HG02678 (cell line): ENCODE measurements around the gene JDP2.
"Not testable (repeated sequence)": the region's sequence is repeated elsewhere in the genome, so short reads cannot be mapped to it uniquely, and the experiment has no call there.

Experiments used
- ATAC-seq: cut with Tn5 transposase; IDR thresholded peaks from one replicate; pipeline ENCODE4 v1.9.1; 2021; ENCODE audit warnings: mild to moderate bottlenecking, moderate library complexity; ENCODE audit not compliant: unreplicated experiment

Gene JDP2, protein sequence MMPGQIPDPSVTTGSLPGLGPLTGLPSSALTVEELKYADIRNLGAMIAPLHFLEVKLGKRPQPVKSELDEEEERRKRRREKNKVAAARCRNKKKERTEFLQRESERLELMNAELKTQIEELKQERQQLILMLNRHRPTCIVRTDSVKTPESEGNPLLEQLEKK

DNA sequence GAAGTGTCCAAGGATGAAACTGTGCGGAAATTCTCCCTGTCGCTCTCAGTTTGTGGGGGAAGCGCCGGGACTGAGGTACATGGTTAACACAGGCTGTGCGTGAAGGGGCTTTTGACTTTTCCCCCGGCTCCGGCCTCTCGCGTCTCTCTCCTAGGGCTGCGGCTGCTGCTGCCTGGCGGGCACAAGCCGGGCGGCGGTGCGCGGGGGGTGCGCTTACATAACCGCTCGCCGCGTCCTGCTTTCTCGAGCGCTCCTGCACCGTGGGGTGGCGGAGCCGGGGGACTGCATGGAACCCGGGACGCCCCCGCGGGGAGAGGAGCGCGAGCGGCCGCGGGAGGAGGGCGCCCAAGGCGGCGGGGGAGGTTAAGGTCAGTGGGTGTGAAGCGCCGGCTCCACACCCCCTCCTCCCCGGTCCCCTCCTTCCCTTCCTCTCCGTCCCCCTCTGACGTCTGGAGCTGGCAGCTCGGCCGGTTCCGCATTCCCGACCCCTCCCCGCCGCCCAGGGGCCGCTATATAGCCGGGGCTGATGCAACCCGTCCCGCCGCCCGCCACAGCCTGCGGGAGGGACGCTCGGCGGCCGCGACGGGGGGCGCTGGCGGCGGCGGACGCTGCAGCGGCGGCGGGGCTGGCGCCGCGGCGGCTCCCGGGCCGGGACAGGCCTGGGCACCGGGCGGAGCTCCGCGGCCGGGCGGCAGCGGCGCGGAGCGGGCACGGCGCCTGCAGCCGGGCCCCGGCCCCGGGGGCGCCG is at the start of gene JDP2:
TSS of gene JDP2 (plus strand) at position 541 of the 748 bp plus-strand sequence. CDS start 9,899 bp downstream, outside the sequence.
- peak; percentile 35 for ATAC-seq

DNA sequence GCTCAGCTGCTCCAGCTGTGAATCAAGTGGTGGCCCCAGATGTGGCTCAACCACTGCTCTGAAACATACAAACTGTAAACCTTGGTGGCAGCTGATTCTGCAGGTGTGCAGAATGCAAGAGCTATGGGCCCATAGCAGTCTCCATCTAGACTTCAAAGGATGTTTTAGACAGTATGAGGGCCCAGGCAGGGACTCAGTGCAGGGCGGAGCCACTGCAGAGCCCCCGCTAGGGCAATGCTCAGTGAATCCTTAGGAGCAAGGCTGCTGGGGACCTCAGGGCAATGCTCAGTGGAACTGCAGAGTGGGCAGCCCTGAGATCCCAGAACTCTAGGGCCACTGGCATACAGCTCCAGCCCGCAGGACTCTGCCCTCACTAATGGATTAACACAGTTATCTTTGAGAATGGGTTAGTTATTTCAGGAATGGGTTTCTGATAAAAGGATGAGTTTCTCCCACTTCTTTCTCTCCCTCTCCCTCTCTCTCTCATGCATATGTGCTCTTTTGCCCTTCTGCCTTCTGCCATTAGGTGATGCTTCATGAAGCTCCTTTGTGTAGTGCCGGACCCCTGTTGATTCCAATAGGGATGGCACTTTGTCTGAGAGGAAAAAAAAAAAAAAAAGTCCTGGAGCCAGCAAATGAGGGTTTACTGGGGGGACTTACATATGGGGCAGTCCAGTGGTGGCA is 48.4 kb upstream of the JDP2 start:
- ATAC-seq, result no peak

DNA sequence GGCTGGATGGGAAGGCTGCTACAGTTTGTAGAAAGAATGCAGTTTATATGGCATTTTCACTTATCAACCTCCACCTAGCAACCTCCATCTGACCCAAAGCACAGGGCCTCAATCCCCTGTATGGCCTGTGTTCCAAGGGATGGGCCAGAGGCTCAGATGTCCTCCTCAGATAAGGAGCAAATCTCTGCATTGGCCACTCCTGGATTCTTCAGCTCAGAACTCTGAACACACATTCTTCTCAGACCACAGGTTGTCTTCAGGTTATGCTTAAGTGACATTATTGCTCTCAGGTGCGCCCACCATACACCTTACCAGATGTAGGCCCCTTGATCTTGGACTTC is 47.9 kb upstream of the JDP2 start:
- ATAC-seq, result no peak

DNA sequence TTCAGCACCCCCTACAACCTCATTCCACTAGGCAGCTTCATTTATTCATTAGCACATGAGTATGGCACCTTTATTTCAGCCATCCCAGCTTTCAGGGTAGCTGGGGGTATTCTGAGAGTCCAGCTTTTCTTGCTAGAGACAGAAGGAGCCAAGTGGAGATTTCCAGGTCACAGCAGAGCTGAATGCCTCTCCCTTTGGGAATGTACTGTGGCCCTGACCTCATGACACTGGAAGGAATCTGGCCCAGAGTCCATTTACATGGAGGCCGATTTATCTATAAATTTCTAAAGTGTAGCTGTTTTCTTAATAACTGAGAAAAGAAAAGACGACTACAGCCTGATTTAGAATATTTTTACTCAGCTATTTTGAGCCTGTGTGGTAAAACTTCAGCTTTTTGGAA is 47.2 kb upstream of the JDP2 start:
- ATAC-seq, result no peak

DNA sequence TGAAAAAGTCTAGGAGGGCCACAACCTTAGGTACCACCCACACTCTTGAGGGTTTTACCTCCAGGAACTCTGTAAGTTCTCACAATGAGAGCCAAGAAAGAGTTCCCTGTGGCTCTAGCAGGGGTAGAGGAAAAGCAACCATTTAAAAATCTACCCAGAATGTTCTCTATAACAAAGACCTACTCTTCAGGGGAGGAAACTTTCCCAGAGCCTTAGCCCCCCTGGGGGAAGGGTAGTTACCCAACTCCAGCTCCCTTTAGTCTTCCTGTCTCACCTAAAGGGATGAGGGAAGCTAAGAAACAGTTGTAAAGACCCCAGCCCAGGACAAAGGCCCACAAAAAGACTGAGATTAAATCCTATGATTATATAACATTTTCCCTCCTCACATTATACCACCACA is 46.2 kb upstream of the JDP2 start:
- no peak for ATAC-seq

DNA sequence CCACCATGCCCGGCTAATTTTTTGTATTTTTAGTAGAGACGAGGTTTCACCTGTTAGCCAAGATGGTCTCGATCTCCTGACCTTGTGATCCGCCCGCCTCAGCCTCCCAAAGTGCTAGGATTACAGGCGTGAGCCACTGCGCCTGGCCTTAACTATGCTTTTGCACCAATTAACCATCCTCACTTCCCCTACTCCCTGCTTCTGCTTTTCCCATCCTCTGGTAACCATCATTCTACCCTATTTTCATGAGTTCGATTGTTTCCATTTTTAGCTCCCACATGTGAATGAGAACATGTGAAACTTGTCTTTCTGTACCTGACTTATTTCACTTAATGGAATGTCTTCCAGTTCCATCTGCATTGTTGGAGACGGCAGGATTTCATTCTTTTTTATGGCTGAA is 44.6 kb upstream of the JDP2 start:
- ATAC-seq, result not testable (repeated sequence)

DNA sequence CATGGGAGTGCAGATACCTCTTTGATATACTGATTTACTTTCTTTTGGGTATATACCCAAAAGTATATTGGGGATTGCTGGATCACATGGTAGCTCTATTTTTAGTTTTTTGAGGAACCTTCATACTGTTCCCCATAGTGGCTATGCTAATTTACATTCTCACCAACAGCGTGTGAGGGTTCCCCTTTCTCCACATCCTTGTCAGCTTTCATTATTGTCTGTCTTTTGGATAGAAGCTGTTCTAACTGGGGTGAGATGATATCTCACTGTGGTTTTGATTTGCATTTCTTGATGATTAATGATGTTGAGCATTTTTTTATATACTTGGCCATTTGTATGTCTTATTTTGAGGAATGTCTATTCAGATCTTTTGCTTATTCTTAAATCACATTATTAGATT is 44.1 kb upstream of the JDP2 start:
- no peak for ATAC-seq

DNA sequence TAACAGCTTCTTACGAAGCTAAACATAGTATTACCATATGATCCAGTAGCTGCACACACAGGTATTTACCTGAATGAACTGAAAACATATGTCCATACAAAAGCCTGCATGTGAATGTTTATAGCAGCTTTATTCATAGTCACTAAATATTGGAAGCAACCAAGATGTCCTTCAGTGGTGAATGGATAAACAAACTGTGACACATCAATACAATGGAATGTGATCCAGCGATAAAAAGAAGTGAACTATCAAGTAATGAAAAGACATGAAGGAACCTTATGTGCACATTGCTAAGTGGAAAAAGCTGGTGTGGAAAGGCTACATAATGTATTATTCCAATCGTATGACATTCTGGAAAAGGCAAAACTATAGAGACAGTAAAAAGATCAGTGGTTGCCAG is 38.1 kb upstream of the JDP2 start:
- ATAC-seq, result no peak

DNA sequence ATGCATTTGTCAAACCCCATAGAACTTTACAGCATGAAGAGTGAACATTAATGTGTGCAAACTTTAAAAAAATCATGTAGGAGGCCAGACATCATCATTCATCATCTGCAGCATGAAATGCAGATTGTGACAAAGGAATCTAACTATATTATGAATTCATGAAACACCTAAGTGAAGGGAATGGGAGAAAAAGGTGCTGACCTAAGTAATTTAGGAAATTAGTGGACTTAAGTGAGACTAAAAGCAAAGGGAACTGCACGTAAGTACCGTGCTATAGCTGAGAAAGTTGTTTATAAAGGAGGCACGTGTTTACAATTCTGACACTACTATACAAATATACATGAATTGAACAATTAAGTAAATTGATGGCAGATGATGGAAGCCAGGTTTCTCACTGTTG is 37.6 kb upstream of the JDP2 start:
- no peak for ATAC-seq

DNA sequence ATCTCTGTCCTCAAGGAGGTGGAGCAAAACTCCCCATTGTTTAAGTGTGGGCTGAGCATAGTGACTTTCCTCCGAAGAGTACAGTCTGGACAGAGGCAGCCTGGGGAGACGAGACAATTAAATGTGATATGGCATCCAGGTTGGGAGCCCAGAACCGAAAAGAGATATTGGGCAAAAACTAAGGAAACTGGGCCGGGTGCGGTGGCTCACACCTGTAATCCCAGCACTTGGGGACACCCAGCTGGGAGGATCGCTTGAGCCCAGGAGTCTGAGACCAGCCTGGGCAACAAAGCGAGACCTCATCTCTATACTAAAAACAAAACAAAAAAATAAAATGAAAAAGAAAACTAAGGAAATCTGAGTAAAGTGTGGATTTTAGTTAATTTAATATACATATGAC is 35.9 kb upstream of the JDP2 start:
- ATAC-seq, result no peak

DNA sequence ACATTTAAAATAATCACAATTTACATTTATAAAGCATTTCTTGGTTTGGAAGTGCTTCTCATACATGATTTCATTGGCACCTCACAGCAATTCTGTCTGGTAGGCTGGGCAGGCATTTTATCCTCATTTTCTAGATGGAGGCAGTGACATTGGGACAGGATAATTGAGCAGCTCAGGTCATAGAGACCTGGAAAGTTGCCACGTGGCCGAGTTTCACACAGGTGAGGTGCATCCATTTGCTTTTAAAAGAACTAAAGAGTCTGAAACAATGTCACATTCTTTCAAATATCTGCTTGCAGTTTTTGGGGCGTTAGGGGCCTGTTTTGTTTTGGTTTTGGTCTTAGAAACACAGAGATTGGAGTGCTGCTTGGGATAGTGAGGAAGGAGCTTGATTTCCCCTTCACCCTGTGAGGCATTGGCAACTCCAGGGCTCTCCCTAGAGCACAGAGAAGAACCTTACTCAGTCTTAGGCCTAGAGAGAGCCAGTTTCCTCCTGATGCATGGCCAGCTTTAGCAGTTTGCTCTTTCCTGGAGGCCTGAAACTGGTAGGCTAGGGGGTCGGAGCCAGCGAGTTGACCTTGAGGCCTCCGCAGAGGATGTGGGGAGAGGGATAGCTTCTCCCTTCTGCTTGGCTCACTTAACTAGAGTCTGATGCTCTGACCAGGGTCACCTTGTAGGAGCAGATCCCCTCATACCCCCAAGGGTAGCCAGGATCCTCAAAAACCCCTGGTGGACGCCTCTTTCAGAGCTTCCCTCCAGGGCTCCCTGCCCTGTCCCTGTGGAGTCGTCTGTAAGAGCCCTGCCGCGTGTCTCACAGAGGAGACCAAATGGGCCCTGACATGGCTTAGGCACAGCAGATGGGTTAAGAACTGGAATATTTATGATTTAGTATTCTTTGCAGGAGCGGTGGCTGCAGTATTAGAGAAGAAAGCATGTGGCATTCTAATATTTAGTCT is 34.9 kb upstream of the JDP2 start:
- ATAC-seq, result no peak

DNA sequence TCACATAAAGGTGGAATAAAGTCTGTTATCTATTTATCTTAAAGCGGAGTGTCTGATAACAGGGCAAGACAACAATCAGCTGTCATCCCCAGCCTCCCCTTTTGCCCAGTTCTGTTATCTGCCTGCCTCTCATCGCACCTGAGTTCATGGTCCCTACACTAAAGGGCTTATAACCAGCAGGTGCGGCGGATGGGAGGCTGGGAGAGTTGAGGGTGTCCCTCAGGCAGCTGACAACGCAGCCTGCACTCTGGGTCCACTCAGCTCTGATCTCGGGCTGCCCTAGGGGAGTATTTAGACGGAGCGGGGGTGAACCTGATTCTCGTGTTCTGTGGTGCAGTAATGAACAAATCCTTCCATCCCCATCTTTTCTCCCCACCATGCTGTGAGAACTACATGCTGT is 34.0 kb upstream of the JDP2 start:
- ATAC-seq, result no peak

DNA sequence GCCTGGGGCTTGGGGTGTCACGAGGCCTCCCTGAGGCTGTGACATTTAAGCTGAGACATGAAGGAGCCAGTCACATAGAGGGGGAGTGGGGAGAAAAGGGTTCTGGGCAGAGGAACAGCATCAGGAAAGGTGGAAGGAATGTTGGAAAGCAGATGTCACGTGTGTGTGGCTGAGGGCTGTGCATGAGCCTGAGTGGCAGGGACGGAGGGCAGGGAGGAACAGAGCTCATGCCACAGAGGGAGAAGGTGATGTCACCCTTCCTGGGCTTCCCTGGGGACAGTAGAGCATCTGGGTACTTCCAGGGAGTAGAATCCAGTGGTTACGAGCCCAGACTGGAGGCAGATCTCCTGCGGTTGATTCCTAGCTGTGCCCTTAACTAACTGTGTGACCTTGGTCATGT is 32.0 kb upstream of the JDP2 start:
- no peak for ATAC-seq

DNA sequence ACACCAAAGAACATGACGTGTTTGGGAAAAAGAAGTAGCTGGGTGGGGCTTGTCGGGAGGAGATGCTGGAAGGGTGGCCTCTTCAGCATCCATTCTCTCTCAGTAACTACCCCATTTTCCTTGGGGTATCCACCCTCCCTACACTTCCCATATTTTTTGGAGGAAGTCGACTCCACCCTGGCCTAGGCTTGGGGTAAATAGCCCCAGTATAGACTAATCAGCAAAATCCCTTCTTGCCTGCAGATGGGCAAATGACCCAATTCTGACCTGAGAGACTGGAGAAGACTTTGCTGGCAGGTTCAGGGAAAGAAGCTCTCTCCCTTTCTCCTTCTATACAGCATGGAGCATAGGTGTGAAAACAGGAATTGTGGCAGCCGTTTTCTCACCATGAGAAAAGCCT is 28.5 kb upstream of the JDP2 start:
- ATAC-seq, result no peak

DNA sequence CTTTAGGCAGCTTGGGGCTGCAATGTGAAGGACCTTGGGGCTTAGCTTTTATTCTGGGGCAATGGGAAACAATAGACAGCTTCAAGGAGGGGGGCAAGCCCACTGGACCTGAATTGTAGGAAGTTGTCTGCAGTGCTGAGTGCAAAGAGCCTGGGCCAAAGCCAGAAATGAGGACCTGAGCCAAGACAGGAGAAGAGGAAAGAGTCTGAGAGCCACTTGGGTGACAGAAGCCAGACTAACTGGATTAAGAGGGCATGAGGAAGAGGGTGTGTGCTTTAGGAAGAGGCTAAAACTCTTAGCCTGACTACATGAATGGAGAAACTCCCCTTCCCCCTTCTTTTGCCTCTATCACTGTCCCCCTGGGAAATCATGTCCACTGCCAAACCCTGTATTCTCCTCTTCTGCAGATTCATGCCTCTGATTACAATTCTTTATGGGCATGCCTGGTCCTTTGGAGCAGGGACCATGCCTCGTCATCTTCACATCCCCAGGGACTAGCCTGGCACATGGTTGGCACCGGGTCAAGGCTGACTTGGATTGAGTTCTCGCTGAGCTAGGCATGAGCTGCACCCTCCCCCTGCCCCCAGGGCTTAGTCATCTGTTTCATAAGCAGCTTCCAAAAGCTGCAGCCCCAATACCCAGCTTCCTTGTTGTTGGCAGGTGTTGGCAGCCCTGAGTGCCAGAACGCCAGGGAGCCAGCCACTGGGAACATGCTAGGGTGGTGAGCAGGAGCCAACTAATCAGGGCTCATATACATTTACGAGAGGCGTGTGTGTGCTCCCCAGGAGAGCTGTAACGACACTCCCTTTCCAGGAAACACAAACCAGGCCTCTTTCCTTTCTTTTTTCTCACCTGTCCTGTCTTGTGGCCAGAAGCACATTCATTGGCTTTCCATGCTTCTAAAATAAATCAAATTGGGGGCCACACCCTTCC is 27.7 kb upstream of the JDP2 start:
- ATAC-seq, result no peak

DNA sequence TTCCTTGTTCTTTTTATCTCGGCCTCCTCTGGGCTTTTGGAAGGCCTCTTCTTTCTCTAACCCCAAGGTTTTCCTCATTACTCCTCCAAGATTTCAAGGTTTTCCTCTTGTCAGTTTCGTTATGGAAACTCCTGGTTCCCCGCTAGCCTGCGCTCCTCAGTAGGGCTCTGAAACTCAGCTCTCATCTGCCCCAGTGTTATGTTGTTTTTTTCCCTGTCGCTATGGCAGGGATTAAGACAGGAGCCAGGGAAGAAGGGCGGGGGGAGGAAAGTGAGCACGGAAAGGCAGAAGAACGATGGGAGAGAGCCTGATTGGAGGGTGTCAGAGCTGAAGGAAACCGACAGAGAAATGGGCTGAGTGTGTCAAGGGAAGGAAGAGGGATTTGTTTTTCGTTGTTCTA is 26.5 kb upstream of the JDP2 start:
- no peak for ATAC-seq

DNA sequence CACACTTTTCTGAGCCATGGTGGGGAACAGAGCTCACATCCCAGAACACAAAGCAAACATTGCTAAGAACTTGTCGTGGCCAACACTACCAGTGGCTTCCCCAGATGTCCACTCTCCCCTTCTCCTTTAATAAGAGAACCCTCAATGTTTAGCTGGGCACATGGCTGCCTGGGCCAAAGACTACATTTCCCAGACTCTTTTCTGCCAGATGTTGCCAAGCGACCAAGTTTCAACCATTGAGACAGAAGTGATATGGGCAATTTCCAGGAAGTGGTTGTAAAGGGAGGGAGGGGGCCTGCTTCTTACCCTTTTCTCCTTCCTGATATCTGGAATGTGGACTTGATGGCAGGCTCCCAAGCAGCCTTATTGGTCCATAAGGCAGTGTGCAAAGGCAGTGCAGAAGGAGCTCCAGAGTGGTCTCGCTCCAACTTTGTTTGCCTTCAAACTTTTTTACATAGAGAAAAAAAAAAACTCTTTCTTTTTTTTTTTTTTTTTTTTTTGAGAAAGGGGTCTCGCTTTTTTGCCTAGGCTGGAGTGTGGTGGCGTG is 24.9 kb upstream of the JDP2 start:
- ATAC-seq, result no peak

DNA sequence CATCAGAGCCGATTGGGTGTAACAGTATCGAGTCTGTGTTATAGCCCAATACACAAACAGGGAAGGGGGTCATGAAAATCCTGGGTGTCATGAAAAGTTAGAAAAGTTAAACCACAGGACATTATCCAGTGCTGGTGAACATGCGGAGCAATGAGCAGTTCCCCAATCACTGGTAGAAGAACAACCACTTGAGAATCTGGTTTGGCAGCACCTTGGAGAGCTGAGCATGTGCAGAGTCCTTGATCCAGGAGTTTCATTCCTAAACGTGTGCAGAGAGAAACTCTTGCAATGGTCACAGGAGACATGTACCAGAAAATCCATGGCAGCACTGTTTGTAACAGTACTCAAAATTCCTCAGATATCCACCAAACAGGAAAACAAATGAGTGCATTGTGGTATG is 23.0 kb upstream of the JDP2 start:
- ATAC-seq, result no peak

DNA sequence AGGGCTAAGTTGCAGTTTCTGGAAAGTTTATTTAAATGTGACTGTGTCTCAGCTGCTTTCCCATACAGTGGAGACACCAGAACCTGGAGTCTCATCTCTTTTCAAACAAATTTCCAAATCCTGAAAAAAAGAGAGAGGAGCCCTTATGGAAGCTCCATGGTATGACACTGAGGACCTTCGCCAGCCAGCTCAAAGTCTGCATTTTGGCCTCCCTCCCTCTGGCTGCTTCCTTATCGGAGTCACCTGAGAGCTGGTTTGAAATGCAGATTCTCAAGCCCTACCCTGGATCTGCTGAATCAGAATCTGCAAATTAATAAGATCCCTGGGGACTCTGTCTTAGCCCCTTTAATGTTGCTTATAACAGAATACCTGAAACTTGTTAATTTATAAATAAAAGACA is 21.7 kb upstream of the JDP2 start:
- ATAC-seq, result no peak

DNA sequence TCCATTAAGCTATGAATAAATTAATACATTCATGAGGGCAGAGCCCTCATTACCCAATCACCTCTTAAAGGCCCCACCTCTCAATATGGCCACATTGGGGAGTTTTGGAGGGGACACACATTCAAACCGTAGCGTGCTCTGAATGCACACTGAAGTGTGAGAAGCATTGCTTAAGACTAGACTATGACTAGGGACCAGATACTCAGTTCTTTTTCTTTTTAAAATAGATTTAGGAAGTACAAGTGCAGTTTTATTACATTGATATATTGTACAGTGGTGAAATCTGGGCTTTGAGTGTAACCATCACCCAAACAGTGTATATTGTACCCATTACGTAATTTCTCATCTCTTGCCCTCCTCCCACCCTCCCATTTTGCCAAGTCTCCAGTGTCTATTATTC is 21.0 kb upstream of the JDP2 start:
- ATAC-seq, result no peak
